MM.1S (cell line): ENCODE measurements around the gene TSPEAR.

Experiments used
- CTCF ChIP-seq: fragments of 300-600 bp; sonication (generic); IDR thresholded peaks from 2 replicates; pipeline ENCODE4 v1.5.1; 2016; ENCODE audit warnings: antibody characterized with exemption, low read length, mixed read lengths
- EZH2 ChIP-seq: fragments of 300-600 bp; sonication (generic); optimal IDR thresholded peaks from 2 replicates; pipeline ENCODE3; 2017; ENCODE audit warnings: low read depth, mild to moderate bottlenecking, antibody characterized with exemption, low read length, mixed read lengths

GRCh38 chr21:44727757-44728156, 16.4 kb upstream of the TSPEAR start:
- TF ChIP-seq EZH2 = no peak
- TF ChIP-seq CTCF = no peak
